PC-9 (cell line): ENCODE measurements around the gene GALC. TPM values are rescaled to one million over a fixed set of nuclear protein-coding genes. Genes with fewer than 3 reads are reported as not detected.

Source experiments
- BruUV-seq: library from RNA; stranded (reverse); fragments of 400-500 nt; replicated peaks from 2 replicates; lab custom pipeline; 2021; lab: Mats Ljungman, UMichigan
- CTCF ChIA-PET: fragments of 300-600 bp; sonication (Branson Sonifier 250); formaldehyde crosslinking; loops from one replicate; lab custom pipeline; 2022; ENCODE audit warnings: antibody characterized with exemption; lab: Charles Lee
- POLR2A ChIA-PET: fragments of 300-600 bp; sonication (Branson Sonifier 250); formaldehyde crosslinking; loops from one replicate; lab custom pipeline; 2022; ENCODE audit warnings: antibody characterized with exemption; ENCODE audit not compliant: unreplicated experiment; lab: Charles Lee
- DNase-seq, 2 experiments: peaks; one replicate each; pipeline versions ENCODE4 v3.0.0 to v3.0.0-alpha.2; 2015 to 2022; ENCODE audit warnings: mixed read lengths in 1 of 2
- H2AFZ ChIP-seq: fragments of 200-600 bp; sonication (generic); 2 replicates; pipeline ENCODE4 v1.8.1; 2017; ENCODE audit warnings: antibody characterized with exemption
- H3F3A ChIP-seq: fragments of 200-600 bp; sonication (generic); 2 replicates; pipeline ENCODE4 v1.8.1; 2017; ENCODE audit warnings: antibody characterized with exemption, mild to moderate bottlenecking, low read depth; ENCODE audit not compliant: insufficient read depth
- H3K27ac ChIP-seq: fragments of 200-600 bp; sonication (generic); 2 replicates; pipeline ENCODE4 v1.6.1; 2016; ENCODE audit warnings: mixed run types
- H3K27me3 ChIP-seq: fragments of 200-600 bp; sonication (generic); 2 replicates; pipeline ENCODE4 v1.6.1; 2016; ENCODE audit warnings: low read depth, mixed run types; ENCODE audit not compliant: insufficient read depth
- H3K36me3 ChIP-seq: fragments of 200-600 bp; sonication (generic); 2 replicates; pipeline ENCODE4 v1.6.1; 2016; ENCODE audit warnings: low read depth, mixed run types
- H3K4me1 ChIP-seq: fragments of 200-600 bp; sonication (generic); replicated peaks from 2 replicates; pipeline ENCODE4 v1.6.1; 2016; ENCODE audit warnings: mixed run types; ENCODE audit not compliant: insufficient read depth
- H3K4me2 ChIP-seq: fragments of 200-600 bp; sonication (generic); 2 replicates; pipeline ENCODE4 v1.6.1; 2017; ENCODE audit warnings: mixed run types
- H3K4me3 ChIP-seq: fragments of 200-600 bp; sonication (generic); 2 replicates; pipeline ENCODE4 v1.6.1; 2016; ENCODE audit warnings: mixed run types
- H3K79me2 ChIP-seq: fragments of 200-600 bp; sonication (generic); 2 replicates; pipeline ENCODE4 v1.6.1; 2017; ENCODE audit warnings: low read depth, mixed run types
- H3K9me2 ChIP-seq: fragments of 200-600 bp; sonication (generic); 2 replicates; pipeline ENCODE4 v1.8.1; 2017; ENCODE audit warnings: mild to moderate bottlenecking; ENCODE audit not compliant: insufficient read depth
- H3K9me3 ChIP-seq: fragments of 200-600 bp; sonication (generic); 2 replicates; pipeline ENCODE4 v1.8.1; 2016; ENCODE audit warnings: low read depth; ENCODE audit not compliant: insufficient read depth
- H4K20me1 ChIP-seq: fragments of 200-600 bp; sonication (generic); 2 replicates; pipeline ENCODE4 v1.8.1; 2017; ENCODE audit not compliant: insufficient read depth
- EZH2 ChIP-seq: fragments of 200-600 bp; sonication (generic); IDR thresholded peaks from 2 replicates; pipeline ENCODE4 v1.8.0; 2017; ENCODE audit warnings: antibody characterized with exemption, low read depth
- intact Hi-C: fragments of 100-400 bp; cut with micrococcal nuclease; formaldehyde crosslinking; loops from one replicate; pipeline ENCODE4 v1.10.0; 2022; ENCODE audit not compliant: unreplicated experiment
- total RNA-seq: library from RNA; stranded (reverse); gene quantifications from 2 replicates; pipeline ENCODE4 v1.2.3, GENCODE V29; 2021
- TF ChIP-seq, protein P1 (sequence below): fragments of 200-600 bp; sonication (generic); conservative IDR thresholded peaks from 2 replicates; pipeline ENCODE4 v1.6.1; 2017; ENCODE audit warnings: mixed run types, antibody characterized with exemption, mild to moderate bottlenecking, moderate library complexity

GALC gene
- total RNA-seq, 1 experiment from 2014 or later: 2.0 TPM

DNA sequence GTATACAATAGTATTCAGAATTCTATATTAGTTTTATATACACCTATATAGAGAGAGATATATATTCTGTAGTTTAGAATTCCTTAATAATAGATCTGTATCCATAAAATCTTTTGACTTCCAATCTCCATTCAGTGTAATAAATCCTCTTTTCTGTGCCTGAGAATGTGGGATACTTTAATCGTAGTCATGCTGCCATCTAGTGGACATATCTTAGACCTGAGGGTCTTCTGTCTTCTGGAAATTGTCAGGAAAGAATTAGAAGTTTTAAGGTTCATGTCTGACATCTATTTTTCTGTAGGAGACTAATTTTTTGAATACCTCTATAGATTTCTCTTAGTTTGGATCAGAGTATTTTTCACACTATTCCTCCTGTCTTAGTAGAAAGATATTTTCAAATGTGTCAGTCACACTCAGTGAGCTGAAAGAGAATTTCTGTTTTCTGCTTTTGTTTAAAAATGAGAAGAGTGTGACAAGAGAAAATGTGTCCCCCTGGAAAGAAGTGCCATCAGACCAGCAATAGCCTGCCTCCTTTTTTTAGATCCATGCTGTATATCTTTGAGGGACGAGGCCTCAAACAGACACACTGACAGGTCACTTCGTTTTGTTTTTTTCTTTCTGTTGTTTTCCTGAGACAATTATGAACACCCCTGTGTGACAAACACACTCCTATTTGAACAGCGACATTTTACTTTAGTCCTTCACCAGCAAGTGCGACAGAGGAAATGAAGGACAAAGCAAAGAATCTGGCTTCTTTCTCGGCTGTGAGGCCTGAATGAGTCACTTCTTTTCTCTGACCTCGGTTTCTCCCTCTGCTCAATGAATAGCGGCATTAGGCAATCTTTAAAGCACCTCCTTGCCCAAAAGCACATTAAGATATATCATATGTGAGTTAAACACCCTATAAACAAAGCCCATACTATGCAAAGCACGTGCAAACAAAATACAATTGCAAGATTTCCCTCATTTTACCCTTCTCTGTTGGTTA, 96.3 kb downstream of the GALC start:
- Histone ChIP-seq H3K4me2 (no peak overlapping the region), H3K79me2 (no peaks in the 10 kb centered on the region), H3K4me1 (no peaks in the 10 kb centered on the region), H3K9me2 (no peaks in the 10 kb centered on the region), H3K27me3 (no peaks in the 10 kb centered on the region), H3K4me3 (no peak overlapping the region), H3F3A (no peaks in the 10 kb centered on the region), H2AFZ (no peak overlapping the region), H3K36me3 (no peaks in the 10 kb centered on the region), H4K20me1 (no peaks in the 10 kb centered on the region), H3K9me3 (no peaks in the 10 kb centered on the region), H3K27ac (no peak overlapping the region)
- intact Hi-C loops: no loop called here
- no peak for DNase-seq
- ChIA-PET POLR2A (no interaction called here), CTCF (no interaction called here)
- no peak for TF ChIP-seq EZH2
- TF ChIP-seq, protein P1, sequence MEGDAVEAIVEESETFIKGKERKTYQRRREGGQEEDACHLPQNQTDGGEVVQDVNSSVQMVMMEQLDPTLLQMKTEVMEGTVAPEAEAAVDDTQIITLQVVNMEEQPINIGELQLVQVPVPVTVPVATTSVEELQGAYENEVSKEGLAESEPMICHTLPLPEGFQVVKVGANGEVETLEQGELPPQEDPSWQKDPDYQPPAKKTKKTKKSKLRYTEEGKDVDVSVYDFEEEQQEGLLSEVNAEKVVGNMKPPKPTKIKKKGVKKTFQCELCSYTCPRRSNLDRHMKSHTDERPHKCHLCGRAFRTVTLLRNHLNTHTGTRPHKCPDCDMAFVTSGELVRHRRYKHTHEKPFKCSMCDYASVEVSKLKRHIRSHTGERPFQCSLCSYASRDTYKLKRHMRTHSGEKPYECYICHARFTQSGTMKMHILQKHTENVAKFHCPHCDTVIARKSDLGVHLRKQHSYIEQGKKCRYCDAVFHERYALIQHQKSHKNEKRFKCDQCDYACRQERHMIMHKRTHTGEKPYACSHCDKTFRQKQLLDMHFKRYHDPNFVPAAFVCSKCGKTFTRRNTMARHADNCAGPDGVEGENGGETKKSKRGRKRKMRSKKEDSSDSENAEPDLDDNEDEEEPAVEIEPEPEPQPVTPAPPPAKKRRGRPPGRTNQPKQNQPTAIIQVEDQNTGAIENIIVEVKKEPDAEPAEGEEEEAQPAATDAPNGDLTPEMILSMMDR: peak; percentile 66
- no TSS peak for BruUV-seq

DNA sequence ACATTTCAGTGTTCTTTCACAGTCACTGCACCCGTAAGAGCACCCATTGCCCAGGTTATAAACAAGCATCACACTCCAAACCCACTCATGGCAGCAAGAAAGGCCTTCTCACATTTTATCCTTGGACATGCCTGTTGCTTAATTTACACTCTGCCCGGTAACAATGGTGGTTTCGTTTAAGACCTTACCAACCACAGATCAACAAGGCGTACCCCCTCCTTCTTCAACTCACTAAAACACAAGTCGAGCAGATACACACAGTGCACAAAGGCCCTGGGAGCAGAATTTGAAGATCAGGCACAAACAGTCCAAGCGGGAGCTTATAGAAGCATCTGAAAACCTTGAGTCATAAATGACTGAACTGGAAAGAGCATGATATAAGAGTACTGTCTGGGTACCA, 98.1 kb downstream of the GALC start:
- no peaks in the 10 kb centered on the region for H4K20me1 ChIP-seq
- CTCF ChIA-PET: no interaction called here
- H3K79me2 ChIP-seq: no peaks in the 10 kb centered on the region
- no peak overlapping the region for H3K27ac ChIP-seq
- H3K9me2 ChIP-seq: no peaks in the 10 kb centered on the region
- POLR2A ChIA-PET: no interaction called here
- no peaks in the 10 kb centered on the region for H3K4me1 ChIP-seq
- no peak overlapping the region for H3K4me2 ChIP-seq
- BruUV-seq: no TSS peak
- H3K36me3 ChIP-seq: no peaks in the 10 kb centered on the region
- H3K27me3 ChIP-seq: no peaks in the 10 kb centered on the region
- no peak for DNase-seq
- H2AFZ ChIP-seq: no peak overlapping the region
- no peaks in the 10 kb centered on the region for H3F3A ChIP-seq
- intact Hi-C loops: no loop called here
- no peak overlapping the region for H3K4me3 ChIP-seq
- no peak for TF ChIP-seq EZH2
- TF ChIP-seq, protein P1: no peak
- no peaks in the 10 kb centered on the region for H3K9me3 ChIP-seq

DNA sequence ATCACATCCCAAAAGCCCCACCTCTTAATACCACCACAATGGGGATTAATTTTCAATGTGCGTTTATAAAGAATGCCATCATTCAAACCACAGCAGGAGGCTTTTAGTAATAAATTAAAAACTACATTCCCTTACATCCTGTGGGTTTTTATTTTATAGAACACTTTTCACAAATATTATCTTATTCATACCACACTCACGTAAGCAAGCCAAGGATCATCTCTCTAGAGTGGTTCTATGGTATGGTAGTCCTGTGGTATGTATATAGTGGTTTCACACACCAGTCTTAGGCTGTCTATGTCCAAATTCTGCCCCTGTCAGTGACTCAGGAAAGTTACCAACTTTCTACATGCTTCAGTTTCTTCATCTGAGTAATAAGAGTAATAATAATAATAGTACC, 100.2 kb downstream of the GALC start:
- no peaks in the 10 kb centered on the region for H4K20me1 ChIP-seq
- no peaks in the 10 kb centered on the region for H3K36me3 ChIP-seq
- no peaks in the 10 kb centered on the region for H3K9me2 ChIP-seq
- no peak overlapping the region for H2AFZ ChIP-seq
- intact Hi-C loops: no loop called here
- ChIA-PET CTCF (no interaction called here), POLR2A (no interaction called here)
- no peak for DNase-seq
- no TSS peak for BruUV-seq
- no peaks in the 10 kb centered on the region for H3K79me2 ChIP-seq
- no peak overlapping the region for H3K27ac ChIP-seq
- TF ChIP-seq, protein P1: no peak
- no peak for TF ChIP-seq EZH2
- no peaks in the 10 kb centered on the region for H3K9me3 ChIP-seq
- H3K4me1 ChIP-seq: no peaks in the 10 kb centered on the region
- H3K27me3 ChIP-seq: no peaks in the 10 kb centered on the region
- H3K4me2 ChIP-seq: no peak overlapping the region
- no peak overlapping the region for H3K4me3 ChIP-seq
- H3F3A ChIP-seq: no peaks in the 10 kb centered on the region
